ENCODE data around the gene ILF3. TPM values are rescaled to one million over a fixed set of nuclear protein-coding genes. Genes with fewer than 3 reads are reported as not detected.

The ILF3 gene
- total RNA-seq, 1 experiment from 2014 or later = 430 TPM

GRCh38 chr19:10624585-10624984, 29.6 kb upstream of the ILF3 start:
- no TSS peak for BruUV-seq (replicated peaks)
- Histone ChIP-seq H3K9me2 (ENCODE audit: insufficient read depth) (no peaks in the 10 kb centered on the region), H3K4me1 (ENCODE audit: control insufficient read depth in 1 of 2, insufficient read depth in 2 of 2, low read length in 2 of 2) (peaks cover 48 to 66% of the 10 kb centered on the region in 2 experiments), H3K4me2 (ENCODE audit: low read length) (peak overlapping the region; percentile 91), H3K79me2 (ENCODE audit: insufficient read depth, low read length) (peaks cover 22% of the 10 kb centered on the region), H3K4me3 (replicated peaks in 1 of 2; ENCODE audit: low read depth in 1 of 2, low read length in 2 of 2) (peak overlapping the region; percentile 85 to 92), H3K27me3 (ENCODE audit: insufficient read depth, low read length) (no peaks in the 10 kb centered on the region), H2AFZ (ENCODE audit: low read depth, low read length, poor library complexity, severe bottlenecking) (no peak overlapping the region), H3K9ac (ENCODE audit: low read length) (peak overlapping the region; percentile 98), H4K20me1 (ENCODE audit: insufficient read depth) (no peaks in the 10 kb centered on the region), H3K36me3 (ENCODE audit: control insufficient read depth in 1 of 2, insufficient read depth in 2 of 2, low read length in 2 of 2) (peaks cover 0 to 12% of the 10 kb centered on the region in 2 experiments; a peak in 2 of 4 replicates), H3K27ac (ENCODE audit: low read depth, low read length) (peak overlapping the region; percentile 89), H3K9me3 (ENCODE audit: control insufficient read depth in 1 of 2, insufficient read depth in 1 of 2, low read depth in 1 of 2, low read length in 2 of 2) (no peaks in the 10 kb centered on the region)
- ATAC-seq = peak; percentile 15; the same call in 1 of the 2 replicates
- intact Hi-C loops (cut with micrococcal nuclease) = no loop called here
- RAD21 ChIA-PET (ENCODE audit: low non-redundant PET in 1 of 2, low total read pairs in 2 of 2, uncharacterized antibody in 2 of 2, unreplicated experiment in 2 of 2) = no interaction called here
- DNase-seq (ENCODE audit: low read depth, low spot score) = no peak
- POLR2A ChIA-PET = no interaction called here
- CTCF ChIA-PET = no interaction called here
- TF ChIP-seq TCF7L2 (IDR thresholded peaks at IDR 0.05; ENCODE audit: borderline replicate concordance, extremely low read depth, insufficient read depth, insufficient read length) (no peak), SP1 (IDR thresholded peaks at IDR 0.05; ENCODE audit: low read depth) (no peak), EGR1 (IDR thresholded peaks at IDR 0.05; ENCODE audit: low read depth) (no peak), ZBTB33 (IDR thresholded peaks at IDR 0.05; ENCODE audit: extremely low read depth, insufficient replicate concordance, low read length) (no peak), REST (IDR thresholded peaks at IDR 0.05; ENCODE audit: low read depth) (no peak), POLR2A (IDR thresholded peaks at IDR 0.05; ENCODE audit: borderline replicate concordance, extremely low read depth, insufficient read depth, insufficient read length) (no peak), CBX3 (IDR thresholded peaks at IDR 0.05; ENCODE audit: low read depth) (no peak), SIN3A (IDR thresholded peaks at IDR 0.05; ENCODE audit: low read depth) (no peak), ZNF274 (IDR thresholded peaks at IDR 0.05; ENCODE audit: low read depth, low read length) (no peak), SRF (IDR thresholded peaks at IDR 0.05; ENCODE audit: low read depth) (no peak), ELF1 (IDR thresholded peaks at IDR 0.05; ENCODE audit: borderline replicate concordance, low read depth) (no peak), YY1 (IDR thresholded peaks at IDR 0.05; ENCODE audit: extremely low read depth, insufficient replicate concordance, low read depth, low read length) (no peak), CEBPB (IDR thresholded peaks at IDR 0.05; ENCODE audit: low read depth) (no peak)
